ENCODE data around the gene FEZF1. TPM values are rescaled to one million over a fixed set of nuclear protein-coding genes. Genes with fewer than 3 reads are reported as not detected.

The FEZF1 gene
- total RNA-seq, 6 experiments from 2014 or later = not detected

GRCh38 chr7:122301858-122302760, 2.4 kb downstream of the FEZF1 start:
- 17% methylated on average over 13 of the region's 35 CpGs for WGBS (ENCODE audit: insufficient coverage, low coverage, low lambda C conversion rate, missing lambda C conversion rate)
- intact Hi-C loops (cut with DNase I) = no loop called here
- H3K27ac ChIP-seq = no peak overlapping the region
- H3K4me3 ChIP-seq = no peak overlapping the region
- no peaks in the 10 kb centered on the region for H3K36me3 ChIP-seq
- ATAC-seq = no peak
- H3K9me3 ChIP-seq = no peaks in the 10 kb centered on the region
- DNase-seq = no peak
- TF ChIP-seq POLR2A (IDR thresholded peaks at IDR 0.05) (no peak), CTCF (IDR thresholded peaks at IDR 0.05) (no peak)
- peaks cover 0 to 27% (median 10%) of the 10 kb centered on the region in 4 donors for H3K4me1 ChIP-seq
- peaks cover 32 to 66% of the 10 kb centered on the region in 2 donors for H3K27me3 ChIP-seq

GRCh38 chr7:122300956-122301833, 3.4 kb downstream of the FEZF1 start:
- 19% methylated on average over 11 of the region's 11 CpGs for WGBS (ENCODE audit: insufficient coverage, low coverage, low lambda C conversion rate, missing lambda C conversion rate)
- intact Hi-C loops (cut with DNase I) = no loop called here
- Histone ChIP-seq H3K4me1 (peaks cover 0 to 24% (median 10%) of the 10 kb centered on the region in 4 donors), H3K9me3 (no peaks in the 10 kb centered on the region), H3K27me3 (peaks cover 23 to 62% of the 10 kb centered on the region in 2 donors), H3K27ac (no peak overlapping the region), H3K4me3 (no peak overlapping the region), H3K36me3 (no peaks in the 10 kb centered on the region)
- TF ChIP-seq POLR2A (IDR thresholded peaks at IDR 0.05) = no peak
- TF ChIP-seq CTCF (IDR thresholded peaks at IDR 0.05) = no peak
- ATAC-seq = no peak
- no peak for DNase-seq

DNA sequence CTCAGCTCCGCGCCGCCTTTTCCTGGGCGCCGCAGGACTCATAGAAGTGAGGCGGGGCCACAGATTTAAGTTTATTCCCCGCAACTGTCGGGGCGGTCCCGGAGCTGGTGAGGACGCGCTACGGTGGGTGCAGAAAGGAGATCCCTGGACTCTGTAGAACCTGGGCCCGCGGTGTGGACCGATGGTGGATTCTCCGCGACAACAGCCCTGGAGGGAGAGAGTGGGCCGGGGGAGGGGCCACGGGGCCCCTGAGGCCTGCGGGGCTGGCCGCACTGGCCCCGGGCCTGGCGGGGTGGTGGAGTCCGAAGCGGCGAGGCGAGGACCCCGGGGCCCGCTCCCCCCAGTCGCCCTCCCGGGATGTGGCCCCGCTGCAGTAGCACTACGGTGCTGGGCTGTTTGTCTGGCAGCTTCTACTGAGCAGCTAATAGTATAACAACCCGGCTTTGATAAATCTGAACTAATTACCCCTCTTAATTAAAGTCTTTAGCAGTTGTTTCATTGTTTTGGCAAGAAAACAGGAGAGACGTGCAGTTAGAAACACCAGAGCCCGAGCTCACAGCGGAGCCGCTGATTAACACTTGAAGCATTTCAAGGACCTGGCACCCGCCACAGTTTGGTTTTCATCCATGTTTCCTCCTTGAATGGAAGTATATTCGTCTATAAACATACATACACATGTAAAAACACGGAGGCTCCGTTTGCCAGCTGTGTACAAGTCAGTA, 4.2 kb downstream of the FEZF1 start:
- WGBS (ENCODE audit: insufficient coverage, low coverage, low lambda C conversion rate, missing lambda C conversion rate) = 8% methylated on average over 11 of the region's 43 CpGs
- Histone ChIP-seq H3K27ac (no peak overlapping the region), H3K4me3 (no peak overlapping the region), H3K27me3 (peaks cover 23 to 60% of the 10 kb centered on the region in 2 donors), H3K36me3 (no peaks in the 10 kb centered on the region), H3K4me1 (peaks cover 0 to 16% (median 7%) of the 10 kb centered on the region in 4 donors), H3K9me3 (no peaks in the 10 kb centered on the region)
- TF ChIP-seq CTCF (IDR thresholded peaks at IDR 0.05) (no peak), POLR2A (IDR thresholded peaks at IDR 0.05) (no peak)
- ATAC-seq (no peak), DNase-seq (no peak)
- intact Hi-C loops (cut with DNase I) = no loop called here

- Histone ChIP-seq H3K4me1 (peaks cover 0 to 12% (median 4%) of the 10 kb centered on the region in 4 donors), H3K4me3 (no peak overlapping the region), H3K9me3 (no peaks in the 10 kb centered on the region), H3K27ac (no peak overlapping the region), H3K27me3 (peaks cover 23 to 59% of the 10 kb centered on the region in 2 donors), H3K36me3 (no peaks in the 10 kb centered on the region)
- TF ChIP-seq POLR2A (IDR thresholded peaks at IDR 0.05) = no peak
- TF ChIP-seq CTCF (IDR thresholded peaks at IDR 0.05) = no peak
- DNase-seq (no peak), ATAC-seq (no peak)
- intact Hi-C loops (cut with DNase I) = no loop called here
- WGBS (ENCODE audit: insufficient coverage, low coverage, low lambda C conversion rate, missing lambda C conversion rate) = 13% methylated on average over 7 of the region's 32 CpGs
Observed at GRCh38 chr7:122299624-122300210, 4.8 kb downstream of the FEZF1 start.

Measured in right lobe of liver (tissue), 6 donors.